WTC11 (cell line): ENCODE data around the gene THOC5. TPM values are rescaled to one million over a fixed set of nuclear protein-coding genes. Genes with fewer than 3 reads are reported as not detected.

Source experiments
- AR ChIP-seq: fragments of 250-450 bp; sonication (Bioruptor Pico); IDR thresholded peaks from 2 replicates; pipeline ENCODE4 v1.9.0; 2021; ENCODE audit warnings: mild to moderate bottlenecking
- ARID4B ChIP-seq: sonication (generic); formaldehyde crosslinking; IDR thresholded peaks from 2 replicates; pipeline ENCODE4 v1.8.0; 2023; ENCODE audit warnings: missing genetic modification reagents, mild to moderate bottlenecking, borderline replicate concordance
- ATF3 ChIP-seq: sonication (generic); formaldehyde crosslinking; conservative IDR thresholded peaks from 2 replicates; pipeline ENCODE4 v1.8.1; 2022; ENCODE audit warnings: mild to moderate bottlenecking, missing genetic modification reagents
- CBFB ChIP-seq: sonication (generic); formaldehyde crosslinking; IDR thresholded peaks from 2 replicates; pipeline ENCODE4 v1.8.1; 2022; ENCODE audit warnings: mild to moderate bottlenecking, low read depth, missing genetic modification reagents
- EMX1 ChIP-seq: fragments of 250-450 bp; sonication (Bioruptor Pico); IDR thresholded peaks from 2 replicates; pipeline ENCODE4 v1.8.0; 2021; ENCODE audit warnings: mild to moderate bottlenecking
- ESRRA ChIP-seq: sonication (generic); formaldehyde crosslinking; IDR thresholded peaks from 2 replicates; pipeline ENCODE4 v1.8.1; 2022; ENCODE audit warnings: mild to moderate bottlenecking, missing genetic modification reagents, borderline replicate concordance
- ETV6 ChIP-seq: sonication (generic); formaldehyde crosslinking; IDR thresholded peaks from 2 replicates; pipeline ENCODE4 v1.8.1; 2022; ENCODE audit warnings: mild to moderate bottlenecking, missing genetic modification reagents
- MAX ChIP-seq: sonication (generic); formaldehyde crosslinking; IDR thresholded peaks from 2 replicates; pipeline ENCODE4 v1.8.0; 2022; ENCODE audit warnings: mild to moderate bottlenecking, missing genetic modification reagents
- MXD4 ChIP-seq: fragments of 250-450 bp; sonication (Bioruptor Pico); IDR thresholded peaks from 2 replicates; pipeline ENCODE4 v1.8.0; 2021; ENCODE audit warnings: mild to moderate bottlenecking, moderate library complexity, borderline replicate concordance
- MYBL2 ChIP-seq: sonication (generic); formaldehyde crosslinking; IDR thresholded peaks from 2 replicates; pipeline ENCODE4 v1.8.1; 2023; ENCODE audit warnings: mild to moderate bottlenecking, moderate library complexity, missing genetic modification reagents
- PRRX2 ChIP-seq: fragments of 250-450 bp; sonication (Bioruptor Pico); IDR thresholded peaks from 2 replicates; pipeline ENCODE4 v1.8.0; 2021; ENCODE audit warnings: mild to moderate bottlenecking
- SP1 ChIP-seq: sonication (generic); formaldehyde crosslinking; conservative IDR thresholded peaks from 2 replicates; pipeline ENCODE4 v1.8.1; 2022; ENCODE audit warnings: missing genetic modification reagents
- TP53 ChIP-seq: sonication (generic); formaldehyde crosslinking; IDR thresholded peaks from 2 replicates; pipeline ENCODE4 v1.8.1; 2023; ENCODE audit warnings: mild to moderate bottlenecking, missing genetic modification reagents
- ZNF219 ChIP-seq: sonication (generic); formaldehyde crosslinking; IDR thresholded peaks from 2 replicates; pipeline ENCODE4 v1.8.0; 2023; ENCODE audit warnings: missing genetic modification reagents, mild to moderate bottlenecking, borderline replicate concordance
- ZNF263 ChIP-seq: sonication (generic); formaldehyde crosslinking; IDR thresholded peaks from 2 replicates; pipeline ENCODE4 v1.8.1; 2022; ENCODE audit warnings: low read depth, mild to moderate bottlenecking, moderate library complexity, missing genetic modification reagents
- ZNF423 ChIP-seq: fragments of 250-450 bp; sonication (Bioruptor Pico); IDR thresholded peaks from 2 replicates; pipeline ENCODE4 v2.1.2; 2022; ENCODE audit warnings: mild to moderate bottlenecking, moderate library complexity
- ZNF512 ChIP-seq: sonication (generic); formaldehyde crosslinking; IDR thresholded peaks from 2 replicates; pipeline ENCODE4 v1.8.1; 2022; ENCODE audit warnings: missing genetic modification reagents, borderline replicate concordance
- ZNF532 ChIP-seq: fragments of 250-450 bp; sonication (Bioruptor Pico); IDR thresholded peaks from 2 replicates; pipeline ENCODE4 v1.9.0; 2021; ENCODE audit warnings: mild to moderate bottlenecking, borderline replicate concordance
- ZNF671 ChIP-seq: fragments of 250-450 bp; sonication (Bioruptor Pico); IDR thresholded peaks from 2 replicates; pipeline ENCODE4 v1.8.0; 2021; ENCODE audit warnings: mild to moderate bottlenecking
- total RNA-seq: library from RNA; stranded (reverse); gene quantifications from 3 replicates; pipeline ENCODE4 v1.2.3, GENCODE V29; 2021

The THOC5 gene
- total RNA-seq, 1 experiment from 2014 or later = 51.2 TPM

- TF ChIP-seq AR (CRISPR knock-in tag) (no peak), TP53 (CRISPR knock-in tag) (peak; percentile 26; the same call in 1 of the 2 replicates), ARID4B (CRISPR knock-in tag) (peak; percentile 73; the same call in 1 of the 2 replicates), ZNF512 (no peak), ATF3 (no peak), CBFB (CRISPR knock-in tag) (no peak), ZNF219 (CRISPR knock-in tag) (no peak), MXD4 (no peak), ZNF671 (CRISPR knock-in tag) (no peak), MYBL2 (0 out of 2 replicates have a peak, but pooled peaks have one; percentile 29), ZNF263 (CRISPR knock-in tag) (no peak), SP1 (peak; percentile 68; the same call in 1 of the 2 replicates), PRRX2 (peak; percentile 14; the same call in 1 of the 2 replicates), MAX (peak; percentile 94), EMX1 (CRISPR knock-in tag) (peak; percentile 75; the same call in 1 of the 2 replicates), ESRRA (no peak), ZNF423 (CRISPR knock-in tag) (no peak), ETV6 (CRISPR knock-in tag) (peak; percentile 74; the same call in 1 of the 2 replicates), ZNF532 (CRISPR knock-in tag) (peak; percentile 23; the same call in 1 of the 2 replicates)
Measured at GRCh38 chr22:29553351-29554224, at the start of gene THOC5 (continued).
